GM19035 (cell line): ENCODE results near the gene TIAM2.

Source experiments
- ATAC-seq: cut with Tn5 transposase; IDR thresholded peaks from one replicate; pipeline ENCODE4 v1.9.1; 2021; ENCODE audit not compliant: unreplicated experiment

TIAM2 gene

DNA sequence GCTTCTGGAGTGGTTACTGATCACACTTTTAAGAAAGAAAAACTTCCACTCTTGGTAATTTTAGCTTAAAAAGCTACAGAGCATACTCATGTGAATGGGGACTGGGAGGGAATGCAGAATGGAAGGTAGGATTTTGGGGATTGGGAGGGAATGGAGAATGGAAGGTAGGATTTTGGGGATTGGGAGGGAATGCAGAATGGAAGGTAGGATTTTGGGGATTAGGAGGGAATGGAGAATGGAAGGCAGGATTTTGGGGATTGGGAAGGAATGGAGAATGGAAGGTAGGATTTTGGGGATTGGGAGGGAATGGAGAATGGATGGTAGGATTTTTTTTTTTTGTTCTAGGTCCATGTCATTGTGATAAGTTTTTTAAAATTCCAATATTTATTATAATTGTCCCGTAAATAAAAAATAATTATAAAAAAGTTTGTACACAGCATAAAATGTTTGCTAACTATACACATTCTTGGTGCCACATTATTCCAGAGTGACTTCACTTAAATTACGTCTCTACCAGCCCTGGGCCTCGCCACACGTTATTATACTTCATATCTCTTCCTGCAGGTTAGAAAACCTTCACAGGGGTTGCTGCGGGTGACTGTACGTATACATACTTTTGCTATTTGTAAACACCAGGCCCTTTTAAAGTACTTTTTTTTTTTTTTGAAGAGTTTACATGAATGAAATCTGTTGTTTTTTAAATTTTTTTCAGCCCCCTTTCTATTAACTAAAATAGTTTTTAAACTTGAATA, 127.3 kb downstream of the TIAM2 start:
- no peak for ATAC-seq

DNA sequence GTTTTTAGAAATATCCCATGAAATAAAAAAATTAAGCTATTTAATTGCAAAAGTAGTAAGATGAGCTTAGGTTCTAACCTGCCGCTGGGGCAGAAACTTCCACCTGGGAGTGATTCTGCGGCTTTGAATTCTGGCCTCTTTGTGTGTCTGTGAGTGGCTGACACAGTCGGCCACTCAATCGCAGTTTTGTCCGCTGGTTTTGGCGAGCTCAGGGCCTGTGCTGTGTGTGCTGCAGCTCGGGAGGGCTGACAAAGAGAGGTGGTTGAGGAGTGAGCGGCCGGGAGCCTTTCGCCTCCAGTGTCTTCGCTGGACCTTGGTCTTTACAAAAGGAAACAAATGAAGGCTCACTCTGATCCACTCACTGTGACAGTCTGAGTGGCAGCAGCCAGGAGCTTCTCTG, 128.4 kb downstream of the TIAM2 start:
- ATAC-seq = no peak

DNA sequence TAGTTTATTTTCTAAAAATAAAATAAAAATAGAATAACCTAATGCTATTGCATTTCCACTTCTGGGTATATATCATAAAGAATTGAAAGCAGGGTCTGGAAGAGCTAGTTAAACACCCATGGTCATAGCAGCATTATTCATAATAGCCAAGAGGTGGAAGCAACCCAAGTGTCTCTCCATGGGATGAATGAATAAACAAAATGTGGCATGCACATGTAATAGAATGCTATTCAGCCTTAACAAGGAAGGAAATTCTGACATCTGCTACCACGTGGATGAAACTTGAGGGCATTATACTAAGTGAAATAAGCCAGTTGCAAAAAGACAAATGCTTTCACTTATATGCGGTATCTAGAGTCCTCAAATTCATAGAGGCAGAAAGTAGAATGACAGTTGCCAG, 130.8 kb downstream of the TIAM2 start:
- ATAC-seq = no peak

DNA sequence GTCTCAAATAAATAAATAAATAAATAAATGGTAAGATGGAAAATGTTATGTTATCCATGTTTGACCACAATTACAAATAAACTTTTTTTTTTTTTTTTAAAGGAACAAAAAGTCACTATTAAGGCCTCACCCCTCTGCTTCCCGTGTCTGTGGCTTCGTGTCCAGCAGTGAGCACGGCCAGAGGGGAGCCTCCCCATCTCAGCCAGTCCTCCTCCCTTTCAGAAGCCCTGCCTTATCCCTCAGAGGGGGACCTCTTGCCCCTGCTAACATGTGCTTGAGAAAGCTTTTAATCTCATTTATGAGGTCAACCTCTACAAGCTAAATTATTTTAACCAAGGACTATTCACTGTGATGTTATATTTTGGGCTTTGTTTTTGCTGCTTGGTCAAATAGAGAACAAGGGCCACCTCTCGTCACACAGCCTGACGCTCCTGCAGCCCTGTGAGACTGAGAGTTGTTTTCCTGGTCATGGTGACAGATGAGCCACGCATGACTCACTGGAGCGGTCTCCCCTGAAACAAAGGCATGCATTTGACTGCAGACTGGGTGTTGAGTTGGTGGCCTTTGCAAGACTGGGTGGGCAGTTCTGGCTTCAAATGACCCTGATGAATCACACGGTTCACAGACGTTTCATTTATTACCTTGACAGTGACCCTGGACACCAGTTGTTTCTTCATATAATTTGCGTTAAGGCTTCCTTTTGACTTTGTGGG, 131.8 kb downstream of the TIAM2 start:
- ATAC-seq = no peak

DNA sequence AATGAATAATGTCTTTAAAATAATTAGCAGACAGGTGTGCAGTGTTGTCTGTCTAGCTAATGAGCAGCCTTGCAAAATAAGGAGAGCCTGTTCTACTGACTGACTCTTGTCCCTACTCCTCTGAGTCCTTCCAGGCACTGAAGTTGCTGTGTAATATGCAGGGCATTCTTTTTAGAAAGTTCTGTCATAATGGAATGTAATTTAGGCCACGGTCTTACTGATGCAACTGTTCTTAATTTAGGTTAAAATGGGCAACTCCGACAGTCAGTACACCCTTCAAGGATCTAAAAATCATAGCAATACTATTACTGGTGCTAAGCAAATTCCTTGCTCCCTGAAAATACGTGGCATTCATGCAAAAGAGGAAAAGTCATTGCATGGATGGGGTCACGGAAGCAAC, 133.9 kb downstream of the TIAM2 start:
- no peak for ATAC-seq

DNA sequence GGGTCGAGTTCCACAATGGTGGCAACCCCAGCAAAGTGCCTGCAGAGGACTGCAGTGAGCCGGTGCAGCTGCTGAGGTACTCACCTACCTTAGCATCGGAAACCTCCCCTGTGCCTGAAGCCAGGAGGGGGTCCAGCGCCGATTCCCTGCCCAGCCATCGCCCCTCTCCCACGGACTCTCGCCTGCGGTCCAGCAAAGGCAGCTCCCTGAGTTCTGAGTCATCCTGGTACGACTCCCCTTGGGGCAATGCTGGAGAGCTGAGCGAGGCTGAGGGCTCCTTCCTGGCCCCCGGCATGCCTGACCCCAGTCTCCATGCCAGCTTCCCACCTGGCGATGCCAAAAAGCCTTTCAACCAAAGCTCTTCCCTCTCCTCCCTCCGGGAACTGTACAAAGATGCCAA, 134.6 kb downstream of the TIAM2 start:
- no peak for ATAC-seq

DNA sequence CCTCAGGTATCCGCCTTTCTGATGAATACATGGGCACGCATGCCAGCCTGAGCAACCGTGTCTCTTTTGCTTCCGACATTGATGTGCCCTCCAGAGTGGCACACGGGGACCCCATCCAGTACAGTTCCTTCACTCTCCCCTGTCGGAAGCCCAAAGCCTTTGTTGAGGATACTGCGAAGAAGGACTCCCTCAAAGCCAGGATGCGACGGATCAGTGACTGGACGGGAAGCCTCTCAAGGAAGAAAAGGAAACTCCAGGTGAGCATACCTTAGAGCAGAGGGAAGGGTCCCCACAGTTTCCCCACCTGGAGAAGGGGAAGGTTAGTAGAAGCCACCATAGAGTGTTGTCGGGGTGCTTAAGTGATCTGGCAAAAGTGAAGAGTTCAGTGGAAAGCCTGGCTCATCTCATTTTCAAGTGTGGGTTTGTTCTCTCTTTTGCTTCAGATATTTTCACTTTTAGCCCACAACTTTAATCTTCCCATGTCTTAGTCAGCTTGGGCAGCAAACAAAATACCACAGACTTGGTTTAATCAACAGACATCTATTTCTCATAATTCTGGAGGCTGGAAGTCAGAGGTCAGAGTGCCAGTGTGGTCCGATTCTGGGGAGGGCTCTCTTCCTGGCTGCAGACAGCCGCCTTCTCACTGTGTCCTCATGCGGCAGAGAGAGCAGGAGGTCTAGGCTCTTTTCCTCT, 135.2 kb downstream of the TIAM2 start:
- ATAC-seq = no peak

DNA sequence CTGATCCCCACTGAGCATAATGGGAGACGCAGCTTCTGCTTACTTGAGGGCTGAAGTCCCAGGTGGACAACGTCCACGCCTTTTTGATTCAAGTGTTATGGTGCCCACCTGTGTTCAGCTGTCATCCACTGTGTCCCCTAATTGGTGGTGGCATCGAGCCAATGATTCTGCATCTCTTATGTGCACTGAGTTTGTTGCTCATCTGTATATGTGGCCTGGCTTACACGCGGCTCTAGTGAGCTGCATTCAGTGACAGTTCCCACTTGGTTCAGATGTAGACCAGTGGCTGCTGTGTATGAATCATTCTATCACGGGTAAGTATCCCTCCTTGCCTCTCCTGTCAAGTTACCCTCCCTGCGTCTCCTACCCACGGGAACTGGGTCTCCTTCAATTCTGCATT, 137.5 kb downstream of the TIAM2 start:
- no peak for ATAC-seq

DNA sequence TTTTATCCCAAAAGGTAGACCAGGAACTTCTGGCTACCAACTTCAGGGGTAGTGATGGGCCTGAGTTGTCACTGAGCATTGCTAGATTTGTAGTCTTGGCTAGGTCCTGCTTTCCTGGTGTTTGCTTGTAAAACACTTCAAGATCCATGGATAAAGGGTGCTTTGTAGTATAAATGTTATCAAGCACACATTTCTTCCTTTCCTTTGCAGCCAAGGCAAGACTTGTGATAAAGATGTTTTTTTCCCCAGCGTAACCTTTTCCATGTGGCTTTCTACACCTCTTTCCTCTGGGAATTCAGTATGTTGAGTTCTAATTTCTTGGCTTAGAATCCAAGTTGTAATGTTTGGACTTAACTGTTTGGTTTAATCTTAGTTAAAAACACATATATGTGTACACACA, 145.9 kb downstream of the TIAM2 start:
- no peak for ATAC-seq

DNA sequence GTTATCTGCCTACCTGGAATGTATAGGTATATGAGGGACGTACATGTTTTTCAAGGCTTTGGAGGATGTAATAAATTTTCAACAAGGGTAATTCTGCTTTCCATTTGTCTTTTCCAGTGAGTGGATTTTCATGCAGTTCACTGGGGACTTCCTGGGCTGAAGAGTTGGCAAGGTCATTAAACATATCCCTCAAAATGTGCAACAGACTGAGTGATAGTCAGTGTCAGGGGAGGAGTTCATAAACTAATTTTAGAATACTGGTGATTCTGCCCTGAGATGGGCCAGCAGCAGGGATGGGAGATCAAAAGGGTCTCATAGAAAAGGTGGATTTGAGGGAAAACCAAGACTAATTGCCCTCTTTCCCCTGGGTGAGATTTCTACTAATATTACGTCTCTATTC, 146.4 kb downstream of the TIAM2 start:
- ATAC-seq = no peak

DNA sequence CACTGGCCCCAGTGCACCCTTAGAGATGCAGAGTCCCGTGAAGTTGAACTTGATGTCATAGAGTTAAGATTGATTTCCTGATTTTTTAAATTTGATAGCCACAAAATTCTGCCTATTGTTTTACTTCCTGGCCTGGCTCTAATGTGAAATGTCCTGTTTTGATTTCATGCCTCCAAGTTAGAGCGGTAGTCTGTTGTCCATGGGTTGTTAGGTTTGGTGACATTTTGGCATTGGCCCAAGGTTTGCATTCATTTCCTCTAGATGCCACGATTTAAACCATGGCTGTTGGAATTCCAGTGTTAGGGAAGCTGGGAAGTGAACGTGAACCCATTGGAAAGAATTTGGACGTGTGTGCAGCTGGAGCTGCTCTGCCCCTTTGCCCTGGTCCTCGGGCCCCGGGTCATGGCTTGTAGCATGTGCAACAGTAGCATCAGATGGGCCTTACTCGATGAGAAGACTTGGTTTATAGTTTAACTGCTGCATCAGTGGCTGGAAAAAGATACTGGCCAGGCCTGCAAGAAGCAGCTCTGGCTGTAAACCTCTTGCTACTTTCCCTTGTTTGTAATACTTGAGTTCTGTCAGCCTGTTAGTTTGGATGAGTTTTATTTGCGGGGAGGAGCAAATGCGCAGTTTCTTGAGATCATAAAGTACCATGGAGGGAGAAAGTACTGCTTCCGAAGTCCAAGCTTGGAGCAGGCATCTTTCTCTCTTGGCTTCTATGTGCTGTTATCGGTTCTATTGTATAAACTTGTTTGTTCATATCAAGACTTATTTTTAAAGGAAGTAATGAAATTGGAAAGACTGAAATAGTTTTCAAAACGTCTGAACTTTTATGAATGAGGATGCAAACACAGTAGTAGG, 147.3 kb downstream of the TIAM2 start:
- ATAC-seq = no peak

DNA sequence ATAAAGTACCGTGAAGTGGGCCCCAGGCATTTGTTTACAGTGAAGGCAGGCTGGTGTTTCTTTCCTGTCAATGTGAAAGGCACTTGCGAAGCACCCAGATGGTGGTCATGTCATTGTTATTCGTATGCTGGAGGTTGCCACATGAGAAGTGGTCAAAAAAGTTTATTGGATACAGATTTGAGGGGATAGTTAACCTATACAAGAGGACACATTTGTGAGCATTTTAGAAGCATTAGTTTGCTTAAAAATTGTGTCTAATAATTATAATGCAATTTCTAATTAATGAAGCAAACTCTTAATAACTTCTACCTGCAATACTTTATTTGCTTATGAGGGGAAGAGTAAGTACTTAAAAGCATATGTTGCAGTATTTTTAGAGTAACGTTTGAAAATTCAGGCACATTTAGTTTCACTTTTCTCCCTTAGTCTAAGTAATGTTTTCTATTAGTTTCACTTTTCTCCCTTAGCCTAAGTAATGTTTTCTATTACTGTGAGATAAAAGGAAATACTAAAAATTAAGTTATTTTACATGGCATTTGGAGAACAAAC, 148.0 kb downstream of the TIAM2 start:
- no peak for ATAC-seq

DNA sequence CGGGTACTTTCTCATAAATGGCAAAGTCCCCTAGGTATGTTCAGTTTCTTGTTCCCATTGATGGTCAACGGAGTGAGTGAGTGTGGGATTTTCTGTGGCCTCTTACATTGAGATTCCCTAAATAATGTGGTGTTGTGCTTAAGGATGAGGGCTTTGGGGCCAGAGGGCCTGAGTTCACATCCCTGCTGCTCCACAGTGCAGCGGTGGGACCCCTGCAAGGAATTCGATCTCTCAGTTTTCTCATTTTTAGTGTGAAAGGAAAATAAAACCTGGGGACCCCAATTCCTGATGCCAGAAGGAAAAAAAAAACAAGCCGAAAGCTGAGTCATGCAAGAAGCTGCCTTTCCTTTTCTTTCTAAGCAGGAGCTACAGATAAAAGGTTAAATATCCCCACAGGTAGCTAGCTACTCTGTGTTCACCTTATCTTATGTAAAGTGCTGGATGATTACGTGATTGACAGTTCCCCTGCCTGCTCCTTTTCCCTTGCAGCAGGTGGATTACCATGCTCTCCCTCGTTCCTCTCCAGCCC, 148.5 kb downstream of the TIAM2 start:
- no peak for ATAC-seq

DNA sequence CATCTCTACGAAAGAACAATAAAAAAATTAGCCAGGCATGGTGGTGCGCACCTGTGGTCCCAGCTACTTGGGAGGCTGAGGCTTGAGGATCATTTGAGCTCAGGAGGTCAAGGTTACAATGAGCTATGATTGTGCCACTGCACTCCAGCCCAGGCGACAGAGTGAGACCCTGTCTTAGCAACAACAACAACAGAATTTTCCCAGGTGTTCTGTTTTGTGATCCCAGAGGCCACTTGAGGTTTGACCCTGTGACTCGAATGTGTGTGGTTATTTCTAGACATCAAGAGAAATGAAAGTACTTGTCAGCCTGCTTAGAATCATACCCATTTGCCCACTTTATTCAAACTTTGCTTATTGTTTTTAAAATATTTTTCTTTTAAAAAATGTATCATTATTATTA, 151.1 kb downstream of the TIAM2 start:
- ATAC-seq = no peak

DNA sequence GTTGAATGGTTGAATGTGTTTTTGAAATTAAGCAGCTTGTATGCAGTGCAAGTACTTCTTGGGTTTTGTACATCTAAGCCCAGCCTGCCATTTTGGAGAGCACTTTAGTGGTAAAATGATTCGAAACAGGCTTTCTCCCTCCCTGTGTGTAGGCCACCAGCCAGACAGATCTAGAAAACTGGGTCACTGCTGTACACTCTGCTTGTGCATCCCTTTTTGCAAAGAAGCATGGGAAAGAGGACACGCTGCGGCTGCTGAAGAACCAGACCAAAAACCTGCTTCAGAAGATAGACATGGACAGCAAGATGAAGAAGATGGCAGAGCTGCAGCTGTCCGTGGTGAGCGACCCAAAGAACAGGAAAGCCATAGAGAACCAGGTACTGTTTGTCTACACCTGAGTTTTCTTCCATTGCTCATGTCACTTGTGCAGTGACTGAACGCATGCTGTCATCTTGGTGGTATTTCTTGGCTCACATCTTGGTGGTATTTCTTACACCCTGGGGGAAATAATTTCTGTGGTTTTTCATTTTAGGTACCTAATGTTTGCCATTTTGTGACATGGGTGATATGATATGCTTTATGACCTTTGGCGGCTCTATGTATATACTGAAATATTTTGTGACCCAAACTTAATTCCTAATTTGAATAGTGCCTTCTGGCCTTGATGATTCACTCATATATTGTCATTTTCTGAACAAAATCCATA, 153.0 kb downstream of the TIAM2 start:
- no peak for ATAC-seq

DNA sequence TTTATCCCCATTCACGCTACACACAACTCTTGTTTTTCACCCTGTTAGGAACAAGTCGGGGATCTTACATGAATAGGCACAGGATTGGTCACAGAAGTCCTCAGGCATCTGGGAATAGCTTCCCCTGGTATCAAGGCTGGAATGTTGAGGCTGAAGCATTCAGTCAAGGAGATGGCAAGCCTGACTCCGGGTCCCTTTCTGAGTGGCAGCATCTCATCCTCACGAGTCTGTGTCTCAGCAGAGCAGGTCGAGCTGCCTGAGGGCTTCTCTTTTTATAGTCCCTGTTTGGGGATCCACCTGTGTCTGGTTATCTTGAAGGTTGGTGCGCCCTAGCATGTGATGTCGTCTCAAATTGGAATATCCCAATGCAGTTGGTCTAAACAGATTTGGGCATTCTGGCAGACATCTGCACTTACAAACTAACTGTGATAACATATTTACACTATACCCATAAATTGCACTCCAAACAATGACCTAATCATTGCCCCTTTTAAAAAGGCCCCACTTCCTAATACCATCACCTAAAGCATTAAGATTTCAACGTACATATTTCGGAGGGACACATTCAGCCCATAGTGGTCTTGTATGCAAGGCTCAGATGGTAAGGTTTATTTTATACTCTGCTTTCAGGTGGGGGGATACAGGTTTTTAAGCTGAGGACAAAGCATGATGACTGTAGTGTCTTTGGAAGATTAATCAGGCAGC, 156.0 kb downstream of the TIAM2 start:
- no peak for ATAC-seq

DNA sequence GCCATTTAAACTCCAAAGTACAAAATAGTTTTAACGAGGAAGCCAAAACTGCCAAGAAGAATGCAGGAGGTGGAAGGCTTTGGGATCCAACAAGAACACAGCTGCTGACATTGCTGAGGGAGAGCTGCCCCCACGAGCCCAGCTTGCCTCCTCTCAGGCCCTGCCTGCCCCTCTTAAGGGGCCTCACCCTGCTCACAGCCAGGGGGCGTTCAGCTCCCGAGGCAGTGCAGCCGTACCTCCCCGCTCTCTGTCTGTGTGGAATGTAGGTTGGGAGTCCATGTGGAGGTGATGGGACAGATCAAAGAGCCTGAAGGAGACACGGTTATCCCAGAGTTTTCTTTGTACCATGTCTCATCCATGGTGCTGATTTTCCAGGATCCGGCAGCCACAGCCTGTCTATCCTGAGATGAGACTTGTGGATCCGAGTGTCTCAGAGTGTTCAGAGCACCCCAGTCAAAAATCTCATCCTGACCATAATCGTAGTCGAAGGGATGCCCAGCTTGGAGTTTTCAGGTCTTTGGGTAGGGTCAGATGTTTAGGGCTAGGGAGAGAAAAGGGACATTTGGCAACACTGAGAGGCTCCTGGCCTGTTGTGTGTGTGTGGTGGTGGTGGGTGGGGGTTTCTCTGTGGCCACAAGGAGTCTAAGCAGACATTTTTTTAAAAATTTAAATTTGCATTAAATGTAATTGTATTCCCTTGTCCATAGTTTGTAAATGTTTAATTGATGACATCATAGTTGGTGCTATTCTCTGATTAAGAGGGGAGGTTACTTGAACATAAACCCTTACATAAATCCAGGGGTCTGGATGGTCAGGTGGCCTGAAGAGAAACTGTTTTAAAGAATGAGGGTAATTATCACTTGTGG, 157.3 kb downstream of the TIAM2 start:
- no peak for ATAC-seq

DNA sequence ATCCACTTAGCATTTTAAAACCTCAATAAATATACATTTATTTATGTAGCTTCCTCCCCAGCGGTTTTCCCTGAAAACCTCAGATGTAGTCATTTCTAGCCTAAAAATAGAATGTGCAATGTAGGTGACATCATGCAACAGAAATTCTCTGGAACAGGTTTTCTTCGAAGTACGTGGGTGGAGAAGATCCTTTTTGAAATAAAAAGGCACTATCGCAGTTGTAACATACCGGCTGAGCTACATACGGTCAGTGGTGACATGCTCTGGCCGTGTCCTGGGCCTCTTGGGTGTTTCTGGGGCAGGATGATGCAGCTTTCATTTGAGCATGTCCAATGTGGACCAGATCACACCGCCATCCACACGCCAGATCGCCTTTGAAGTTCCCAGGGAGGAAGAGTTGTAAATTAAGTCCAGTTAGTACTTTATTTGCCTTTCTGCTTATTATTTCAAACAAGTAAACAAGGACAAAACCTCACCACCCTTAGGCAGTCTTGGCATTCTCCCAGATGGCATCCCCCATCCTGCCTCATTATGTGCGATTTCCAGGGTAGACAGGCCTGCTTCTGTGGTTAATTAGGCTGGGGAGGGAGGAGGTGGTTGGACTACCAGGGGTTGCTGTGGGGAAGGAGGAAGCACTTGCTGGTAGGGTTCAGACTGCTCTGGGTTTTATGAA, 159.2 kb downstream of the TIAM2 start:
- no peak for ATAC-seq
